ENCODE data around the gene PDK1.

PDK1 gene

DNA sequence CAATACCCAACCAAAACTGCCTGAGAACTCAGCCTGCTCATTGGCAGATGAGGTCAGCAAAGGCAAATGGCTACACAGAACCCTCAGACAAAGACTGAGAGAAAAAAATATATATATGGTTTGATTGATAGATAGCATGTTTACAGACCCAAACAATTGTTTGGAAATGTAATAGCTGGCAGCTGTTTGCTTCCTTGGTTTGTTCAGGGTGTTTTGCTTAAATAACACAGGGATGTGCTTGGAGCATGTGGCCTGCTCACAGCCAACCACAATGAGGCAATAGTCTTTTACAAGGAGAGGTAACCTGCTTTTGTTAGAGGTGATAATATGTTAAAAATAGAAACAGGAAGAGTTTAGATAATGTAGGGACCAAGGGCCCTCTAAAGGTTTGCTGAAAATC, 84.5 kb downstream of the PDK1 start:
- no peak for DNase-seq (ENCODE audit: low read depth, low spot score)

DNA sequence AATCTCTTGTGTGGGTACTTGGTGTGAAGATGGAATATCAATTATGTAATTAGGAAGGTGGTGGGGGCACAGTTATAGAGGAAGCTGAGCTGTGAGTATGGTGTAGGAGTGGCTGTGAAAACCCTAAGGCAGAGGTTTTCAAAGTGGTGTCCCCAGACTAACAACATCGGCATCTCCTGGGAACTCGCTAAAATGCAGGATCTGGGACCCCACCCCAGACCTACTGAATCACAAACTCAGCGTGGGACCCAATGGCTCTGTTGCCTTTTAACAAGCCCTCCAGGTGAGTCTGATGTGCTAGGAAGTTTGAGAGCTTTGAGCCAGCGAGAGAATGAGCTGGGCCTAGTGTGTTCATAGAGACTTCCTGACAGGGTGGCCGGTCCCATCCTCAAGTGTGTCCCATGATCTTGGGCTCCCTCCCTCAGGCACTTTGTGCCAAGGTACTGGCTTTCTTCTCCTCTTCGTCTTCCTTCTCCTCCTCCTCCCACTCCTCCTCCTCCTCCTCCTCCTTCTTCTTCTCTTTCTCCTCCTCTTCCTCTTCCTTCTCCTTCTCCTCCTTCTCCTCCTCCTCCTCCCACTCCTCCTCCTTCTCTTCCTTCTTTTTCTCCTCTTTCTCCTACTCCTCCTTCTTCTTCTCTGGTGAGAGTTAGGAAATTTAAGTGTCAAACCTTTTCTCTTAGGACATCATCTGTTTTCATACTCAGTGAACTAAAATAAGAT, 86.6 kb downstream of the PDK1 start:
- no peak for DNase-seq (ENCODE audit: low read depth, low spot score)

GRCh38 chr2:172643142-172643541, 87.3 kb downstream of the PDK1 start:
- DNase-seq (ENCODE audit: low read depth, low spot score) = no peak

GRCh38 chr2:172647439-172647838, 91.5 kb downstream of the PDK1 start:
- no peak for DNase-seq (ENCODE audit: low read depth, low spot score)

DNA sequence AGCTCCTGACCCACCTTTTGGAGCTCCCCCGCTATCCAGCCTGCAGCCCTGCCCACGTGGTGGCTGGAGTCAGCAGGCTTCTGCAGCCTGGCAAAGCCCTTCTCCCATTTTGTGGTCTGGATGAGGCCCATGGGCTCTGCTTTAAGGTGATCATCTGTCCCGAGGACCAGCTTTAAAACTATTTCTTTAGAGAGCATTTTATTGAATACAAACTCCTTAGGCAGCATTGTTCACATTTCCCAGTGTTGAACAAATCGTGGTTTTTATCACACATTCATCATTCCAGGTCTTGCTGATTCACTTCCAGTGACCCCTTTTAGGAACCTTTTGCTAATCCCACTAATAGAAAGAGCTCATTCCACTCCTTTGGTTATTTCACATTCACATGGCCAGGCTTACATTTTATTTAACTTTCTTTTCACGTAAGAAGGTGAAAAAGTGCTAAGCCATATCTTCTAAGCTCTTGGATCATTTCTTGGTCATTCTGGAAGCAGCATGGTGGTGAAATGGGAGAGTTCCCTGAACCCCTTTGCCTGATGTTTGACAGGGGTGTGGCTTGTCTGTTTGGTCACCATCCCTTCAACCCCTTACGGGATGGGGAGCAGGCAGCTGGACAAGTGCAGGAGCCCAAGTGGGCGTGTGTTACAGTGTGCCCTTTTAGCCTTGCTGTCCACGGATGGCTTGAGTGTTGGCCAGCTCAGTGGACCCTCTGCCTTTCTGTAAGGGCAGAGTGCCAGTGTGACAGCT, 99.4 kb downstream of the PDK1 start:
- no peak for DNase-seq (ENCODE audit: low read depth, low spot score)

DNA sequence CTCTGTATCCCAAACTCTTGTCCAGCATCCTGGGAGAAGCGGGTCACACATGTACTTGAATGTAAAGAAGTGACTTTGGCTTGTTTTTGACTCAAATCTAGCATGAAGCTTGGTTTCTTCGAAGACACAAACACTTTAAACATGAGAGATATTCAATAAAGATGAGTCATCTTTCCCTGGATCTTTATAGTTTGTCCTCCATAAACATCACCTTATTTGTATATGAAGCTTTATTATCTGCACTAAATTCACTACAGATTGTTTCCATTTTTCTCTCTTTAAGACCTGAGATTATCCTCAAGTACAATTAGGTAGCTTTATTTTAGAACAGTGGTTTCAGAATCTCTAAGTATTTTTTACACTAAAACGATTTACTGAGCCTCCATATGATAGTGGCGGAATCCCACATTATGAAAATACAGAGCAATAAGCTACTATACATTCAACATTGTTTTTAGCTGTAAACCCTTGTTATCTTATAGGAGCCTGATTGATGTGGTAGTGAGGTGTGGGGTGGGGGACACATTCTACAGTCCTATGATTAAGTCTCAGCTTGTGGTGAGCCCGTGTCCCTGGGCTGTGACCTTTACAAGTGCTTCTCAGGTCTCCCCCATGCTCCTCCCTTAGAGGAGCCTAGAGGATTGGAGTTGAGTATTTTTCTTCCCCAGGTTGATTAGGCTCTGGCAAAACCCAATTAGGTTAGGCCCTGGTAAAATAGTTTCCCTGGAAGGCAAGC, 100.1 kb downstream of the PDK1 start:
- DNase-seq (ENCODE audit: low read depth, low spot score) = no peak
